ENCODE results near the gene TRPV2.

GRCh38 chr17:16471295-16471694 lies 55.9 kb downstream of the TRPV2 start:
- TF ChIP-seq REST (IDR thresholded peaks at IDR 0.05; ENCODE audit: borderline replicate concordance) (no peak), REST (CRISPR knock-in tag; IDR thresholded peaks at IDR 0.05; ENCODE audit: low read depth) (no peak), SIN3A (IDR thresholded peaks at IDR 0.05; ENCODE audit: borderline replicate concordance in 2 of 2, control insufficient read depth in 1 of 2, low read depth in 2 of 2, low read length in 2 of 2) (no peak), ZNF3 (CRISPR knock-in tag; IDR thresholded peaks at IDR 0.05) (no peak), ZNF76 (CRISPR knock-in tag; IDR thresholded peaks at IDR 0.05; ENCODE audit: borderline replicate concordance) (no peak), MAX (CRISPR knock-in tag; IDR thresholded peaks at IDR 0.05) (no peak), ETV1 (tag; conservative IDR thresholded peaks at IDR 0.05; ENCODE audit: low read depth) (no peak)
- TF ChIP-seq, protein P1, sequence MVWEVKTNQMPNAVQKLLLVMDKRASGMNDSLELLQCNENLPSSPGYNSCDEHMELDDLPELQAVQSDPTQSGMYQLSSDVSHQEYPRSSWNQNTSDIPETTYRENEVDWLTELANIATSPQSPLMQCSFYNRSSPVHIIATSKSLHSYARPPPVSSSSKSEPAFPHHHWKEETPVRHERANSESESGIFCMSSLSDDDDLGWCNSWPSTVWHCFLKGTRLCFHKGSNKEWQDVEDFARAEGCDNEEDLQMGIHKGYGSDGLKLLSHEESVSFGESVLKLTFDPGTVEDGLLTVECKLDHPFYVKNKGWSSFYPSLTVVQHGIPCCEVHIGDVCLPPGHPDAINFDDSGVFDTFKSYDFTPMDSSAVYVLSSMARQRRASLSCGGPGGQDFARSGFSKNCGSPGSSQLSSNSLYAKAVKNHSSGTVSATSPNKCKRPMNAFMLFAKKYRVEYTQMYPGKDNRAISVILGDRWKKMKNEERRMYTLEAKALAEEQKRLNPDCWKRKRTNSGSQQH (CRISPR knock-in tag; IDR thresholded peaks at IDR 0.05) = no peak
